Central memory CD4-positive, alpha-beta T cell (primary cell): ENCODE measurements around the gene MYPN.
"Not testable (repeated sequence)": the region's sequence is repeated elsewhere in the genome, so short reads cannot be mapped to it uniquely, and the experiment has no call there.

Source experiments
- DNase-seq: peaks from one replicate; pipeline ENCODE4 v3.0.0; 2022
- total RNA-seq, 3 experiments: gene quantifications; one replicate each; lab custom pipeline; 2026; lab: John Stamatoyannopoulos, UW

MYPN gene
- 0 to 0.05 (median 0) reads per million in 3 experiments for total RNA-seq

GRCh38 chr10:68109331-68109730, at the start of gene MYPN:
MYPN (plus strand) TSS chr10:68109488; CDS start chr10:68121439, 11,951 bp downstream.
- DNase-seq = no peak

GRCh38 chr10:68067029-68067428, 42.3 kb upstream of the MYPN start:
- DNase-seq = no peak

GRCh38 chr10:68067508-68067907, 41.8 kb upstream of the MYPN start:
- no peak for DNase-seq

- no peak for DNase-seq
Measured at GRCh38 chr10:68073631-68074030, 35.7 kb upstream of the MYPN start.

- peak; percentile 5 for DNase-seq
Measured at GRCh38 chr10:68074031-68074774, 35.1 kb upstream of the MYPN start.

- peak; percentile 85 for DNase-seq
Measured at GRCh38 chr10:68074775-68075549, 34.3 kb upstream of the MYPN start, which contains the start of gene HERC4. HERC4 (minus strand) TSS chr10:68075283; CDS start chr10:68073108, 2,175 bp downstream.

- DNase-seq = no peak
Measured at GRCh38 chr10:68075550-68076004, 33.7 kb upstream of the MYPN start.

- DNase-seq = not testable (repeated sequence)
Measured at GRCh38 chr10:68076081-68076480, 33.2 kb upstream of the MYPN start.

GRCh38 chr10:68077026-68077425, 32.3 kb upstream of the MYPN start:
- DNase-seq = no peak

- no peak for DNase-seq
Measured at GRCh38 chr10:68079434-68079833, 29.9 kb upstream of the MYPN start.

- no peak for DNase-seq
Measured at GRCh38 chr10:68080853-68081431, 28.3 kb upstream of the MYPN start.

GRCh38 chr10:68081916-68082315, 27.4 kb upstream of the MYPN start:
- DNase-seq = no peak

GRCh38 chr10:68082872-68083271, 26.4 kb upstream of the MYPN start:
- DNase-seq = no peak

GRCh38 chr10:68083953-68084352, 25.3 kb upstream of the MYPN start:
- no peak for DNase-seq

- DNase-seq = no peak
Measured at GRCh38 chr10:68084469-68084868, 24.8 kb upstream of the MYPN start.

GRCh38 chr10:68086011-68086410, 23.3 kb upstream of the MYPN start:
- DNase-seq = no peak

- DNase-seq = no peak
Measured at GRCh38 chr10:68086910-68087684, 22.2 kb upstream of the MYPN start.

GRCh38 chr10:68087685-68088401, 21.4 kb upstream of the MYPN start:
- no peak for DNase-seq

- DNase-seq = no peak
Measured at GRCh38 chr10:68088740-68089139, 20.5 kb upstream of the MYPN start.

- no peak for DNase-seq
Measured at GRCh38 chr10:68090586-68090985, 18.7 kb upstream of the MYPN start.

- DNase-seq = no peak
Measured at GRCh38 chr10:68092512-68092911, 16.8 kb upstream of the MYPN start.

- DNase-seq = no peak
Measured at GRCh38 chr10:68095153-68095552, 14.1 kb upstream of the MYPN start.
